Right lobe of liver (tissue), 6 donors: ENCODE results near the gene EEF2. TPM values are rescaled to one million over a fixed set of nuclear protein-coding genes. Genes with fewer than 3 reads are reported as not detected.
"Not testable (repeated sequence)": the region's sequence is repeated elsewhere in the genome, so short reads cannot be mapped to it uniquely, and the experiment has no call there.

Source experiments
- ATAC-seq, 4 donors: fragments of 200-7000 bp; cut with Tn5 transposase; one replicate each; pipeline ENCODE4 v1.9.1; 2020; ENCODE audit warnings: mild to moderate bottlenecking in 4 of 4, moderate library complexity in 4 of 4
- DNase-seq, 3 donors: peaks; one replicate each; pipeline ENCODE4 v3.0.0-alpha.2; 2020
- H3K27ac ChIP-seq, 3 donors: fragments of 200-600 bp; one replicate each; pipeline ENCODE4 v1.8.0; 2022
- H3K27me3 ChIP-seq, 2 donors: fragments of 200-600 bp; one replicate each; pipeline ENCODE4 v1.8.0; 2022
- H3K36me3 ChIP-seq, 4 donors: fragments of 200-600 bp; sonication (generic) in 1 of 4; one replicate each; pipeline versions ENCODE4 v1.5.1 to v1.8.0; 2017 to 2022; ENCODE audit warnings: control low read depth in 1 of 4
- H3K4me1 ChIP-seq, 4 donors: fragments of 200-600 bp; sonication (generic) in 1 of 4; one replicate each; pipeline versions ENCODE4 v1.5.1 to v1.8.0; 2017 to 2022; ENCODE audit warnings: control low read depth in 1 of 4
- H3K4me3 ChIP-seq, 3 donors: fragments of 200-600 bp; one replicate each; pipeline ENCODE4 v1.8.0; 2022
- H3K9me3 ChIP-seq, 4 donors: fragments of 200-600 bp; sonication (generic) in 1 of 4; one replicate each; pipeline versions ENCODE4 v1.5.1 to v1.8.0; 2017 to 2022; ENCODE audit warnings: control low read depth in 1 of 4
- CTCF ChIP-seq, 4 donors: fragments of 200-600 bp in 3 of 4; fragments of 450-650 bp in 1 of 4; IDR thresholded peaks; one replicate each; pipeline versions ENCODE4 v1.5.1 to v1.8.0; 2016 to 2022; ENCODE audit warnings: antibody characterized with exemption in 4 of 4, mild to moderate bottlenecking in 2 of 4
- POLR2A ChIP-seq: fragments of 450-650 bp; IDR thresholded peaks from one replicate; pipeline ENCODE4 v1.6.1; 2017; ENCODE audit warnings: antibody characterized with exemption, mild to moderate bottlenecking
- WGBS: methylation state at CpG from one replicate; pipeline ENCODE4 v1.1.6; 2018; ENCODE audit warnings: low coverage, low lambda C conversion rate; ENCODE audit not compliant: insufficient coverage; ENCODE audit errors: missing lambda C conversion rate; 5-methylcytosine and 5-hydroxymethylcytosine counted together
- intact Hi-C, 2 donors: fragments of 100-400 bp; cut with DNase I; formaldehyde crosslinking; loops; one replicate each; pipeline versions ENCODE4 v1.11.2 to v1.14.1; 2022
- total RNA-seq, 6 experiments: library from RNA; depleted of rRNA in 2 of 6; stranded (reverse); fragments of >200 nt in 2 of 6; fragmentation: NEBNext Ultra II Directional in 3 of 6; extraction: Animal tissue kit (Norgen Biotek cat#: 25700) in 3 of 6; gene quantifications; one replicate each; pipeline versions ENCODE4 v1.1.0 to v1.2.4, GENCODE V29; 2016 to 2023
- donor health status: DM: no; HTN: yes; CAD: no.
- donor health status: DM: no; HTN: no; CAD: no.
- donor health status: DM: no; HTN: no; CAD: no.
- donor health status: DM: no; HTN: yes; CAD: no.
- donor health status: DM: no; HTN: yes; CAD: no.

EEF2 gene
- total RNA-seq, 6 experiments from 2014 or later: 933 to 1,231 (median 1,031) TPM

- intact Hi-C loops: no loop called here
- Histone ChIP-seq H3K27me3 (no peaks in the 10 kb centered on the region), H3K27ac (no peak overlapping the region), H3K9me3 (no peaks in the 10 kb centered on the region), H3K4me3 (no peak overlapping the region), H3K36me3 (no peaks in the 10 kb centered on the region), H3K4me1 (no peaks in the 10 kb centered on the region)
- ATAC-seq (peak in 1 of 4 donors; percentile 46), DNase-seq (no peak)
- TF ChIP-seq POLR2A: no peak
- no peak for TF ChIP-seq CTCF (IDR thresholded peaks at IDR 0.05)
- 26% methylated on average over 2 of the region's 2 CpGs for WGBS
Observed at GRCh38 chr19:3945838-3946237, 39.4 kb downstream of the EEF2 start.

DNA sequence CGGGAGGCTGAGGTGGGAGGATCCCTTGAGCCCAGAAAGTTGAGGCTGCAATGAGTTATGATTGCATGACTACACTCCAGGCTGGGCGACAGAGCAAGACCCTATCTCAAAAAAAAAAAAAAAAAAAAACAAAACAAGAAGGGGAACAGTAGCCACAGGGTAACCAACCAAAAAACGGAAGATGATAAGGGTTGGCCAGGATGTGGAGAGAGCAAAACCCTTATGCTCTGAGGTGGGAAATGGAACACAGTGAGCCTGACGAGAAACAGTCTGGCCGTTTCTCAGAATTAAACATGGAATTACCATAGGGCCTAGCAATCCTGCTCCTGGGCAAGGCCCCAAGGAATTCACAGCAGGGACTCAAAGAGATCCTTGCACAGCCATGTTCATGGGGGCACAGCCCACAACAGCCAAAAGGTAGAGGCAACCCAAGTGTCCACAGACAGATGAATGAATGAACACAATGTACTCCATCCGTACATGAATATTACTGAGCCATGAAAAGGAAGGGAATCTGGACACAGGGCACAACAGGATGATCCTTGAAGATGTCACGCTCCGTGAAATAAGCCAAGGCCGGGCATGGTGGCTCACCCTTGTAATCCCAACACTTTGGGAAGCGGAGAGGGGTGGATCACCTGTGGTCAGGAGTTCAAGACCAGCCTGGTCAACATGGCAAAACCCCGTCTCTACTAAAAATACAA lies 41.1 kb downstream of the EEF2 start:
- 62% methylated on average over 10 of the region's 11 CpGs for WGBS
- DNase-seq (no peak), ATAC-seq (no peak)
- Histone ChIP-seq H3K4me1 (no peaks in the 10 kb centered on the region), H3K9me3 (no peaks in the 10 kb centered on the region), H3K27ac (no peak overlapping the region), H3K27me3 (no peaks in the 10 kb centered on the region), H3K36me3 (no peaks in the 10 kb centered on the region), H3K4me3 (no peak overlapping the region)
- no peak for TF ChIP-seq POLR2A
- TF ChIP-seq CTCF (IDR thresholded peaks at IDR 0.05): no peak
- intact Hi-C loops: no loop called here

GRCh38 chr19:3942790-3943409 lies 42.4 kb downstream of the EEF2 start:
- H3K4me3 ChIP-seq: no peak overlapping the region
- ATAC-seq: no peak

DNA sequence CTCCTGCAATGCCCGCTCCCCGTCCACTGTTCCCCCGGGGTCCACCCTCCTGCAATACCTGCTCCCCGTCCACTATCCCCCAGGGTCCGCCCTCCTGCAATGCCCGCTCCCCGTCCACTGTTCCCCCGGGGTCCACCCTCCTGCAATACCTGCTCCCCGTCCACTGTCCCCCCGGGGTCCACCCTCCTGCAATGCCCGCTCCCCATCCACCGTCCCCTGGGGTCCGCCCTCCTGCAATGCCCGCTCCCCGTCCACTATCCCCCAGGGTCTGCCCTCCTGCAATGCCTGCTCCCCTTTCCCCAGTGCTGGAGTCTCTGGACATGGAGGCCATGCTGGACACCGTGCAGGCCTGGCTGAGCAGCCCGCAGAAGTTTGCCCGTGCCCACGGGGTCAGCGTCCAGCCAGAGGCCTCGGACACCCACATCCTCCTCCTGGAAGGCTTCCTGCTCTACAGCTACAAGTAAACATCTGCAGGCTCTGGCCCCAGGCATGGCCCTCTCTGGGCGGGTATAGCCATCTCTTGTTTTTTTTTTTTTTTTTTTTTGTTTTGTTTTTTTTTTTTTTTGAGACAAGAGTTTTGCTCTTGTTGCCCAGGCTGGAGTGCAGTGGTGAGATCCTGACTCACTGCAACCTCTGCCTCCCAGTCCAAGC lies 46.8 kb downstream of the EEF2 start:
- H3K27ac ChIP-seq, ATAC-seq, intact Hi-C loops, H3K27me3 ChIP-seq, H3K4me3 ChIP-seq, DNase-seq, H3K4me1 ChIP-seq, H3K36me3 ChIP-seq, H3K9me3 ChIP-seq: not testable (repeated sequence)
- 94% methylated on average over 20 of the region's 22 CpGs for WGBS

More at GRCh38 chr19:3942790-3943409, 42.4 kb downstream of the EEF2 start:
- 69% methylated on average over 7 of the region's 8 CpGs for WGBS
- intact Hi-C loops: no loop called here
- no peaks in the 10 kb centered on the region for H3K4me1 ChIP-seq
- H3K9me3 ChIP-seq: no peaks in the 10 kb centered on the region
- TF ChIP-seq CTCF (IDR thresholded peaks at IDR 0.05) (no peak), POLR2A (no peak)
- no peaks in the 10 kb centered on the region for H3K36me3 ChIP-seq
- H3K27me3 ChIP-seq: no peaks in the 10 kb centered on the region
- no peak for DNase-seq
- no peak overlapping the region for H3K27ac ChIP-seq
